Adrenal gland (tissue), 12 donors: ENCODE results near the gene TWIST2. TPM values are rescaled to one million over a fixed set of nuclear protein-coding genes. Genes with fewer than 3 reads are reported as not detected.

Experiments
- DNase-seq, 7 donors: peaks; one replicate each; pipeline ENCODE4 v3.0.0-alpha.2; 2019 to 2020
- H3K27ac ChIP-seq, 5 donors: fragments of 200-600 bp; sonication (generic) in 4 of 5; 1 replicate in 3 of 5; 2 replicates in 2 of 5; pipeline versions ENCODE4 v1.5.1 to v1.8.0; 2016 to 2020; ENCODE audit warnings: mild to moderate bottlenecking in 1 of 5
- H3K27me3 ChIP-seq: fragments of 200-600 bp; 2 replicates; pipeline ENCODE4 v1.8.0; 2021
- H3K36me3 ChIP-seq, 2 donors: fragments of 200-600 bp; replicated peaks in 1 of 2; 1 replicate in 1 of 2; 2 replicates in 1 of 2; pipeline versions ENCODE4 v1.5.1 to v1.8.0; 2018 to 2022
- H3K4me1 ChIP-seq, 2 donors: fragments of 200-600 bp; replicated peaks in 1 of 2; 1 replicate in 1 of 2; 2 replicates in 1 of 2; pipeline versions ENCODE4 v1.5.1 to v1.8.0; 2018 to 2021
- H3K4me3 ChIP-seq, 4 donors: fragments of 200-600 bp; sonication (generic) in 3 of 4; one replicate each; pipeline ENCODE4 v1.5.1; 2016 to 2018
- H3K9me3 ChIP-seq, 3 donors: fragments of 200-600 bp; sonication (generic) in 1 of 3; replicated peaks in 1 of 3; 1 replicate in 2 of 3; 2 replicates in 1 of 3; pipeline versions ENCODE4 v1.5.1 to v1.8.0; 2016 to 2021
- POLR2A ChIP-seq, 2 donors: fragments of 450-650 bp; IDR thresholded peaks; one replicate each; pipeline ENCODE4 v1.6.1; 2017; ENCODE audit warnings: antibody characterized with exemption in 2 of 2, mild to moderate bottlenecking in 2 of 2, moderate library complexity in 1 of 2
- WGBS, 4 donors: extraction: QIAGEN DNeasy Blood & Tissue Kit in 2 of 4; methylation state at CpG; one replicate each; pipeline versions ENCODE4 v1.1.5 to v1.1.7; 2013 to 2017; 5-methylcytosine and 5-hydroxymethylcytosine counted together
- intact Hi-C, 2 donors: fragments of 100-400 bp; cut with DNase I; formaldehyde crosslinking; loops; one replicate each; pipeline versions ENCODE4 v1.14.1 to v1.15.0; 2022 to 2023
- polyA plus RNA-seq, 3 donors: library from polyadenylated mRNA; stranded (reverse); fragments of 200-250 nt in 2 of 3; fragments of 350-450 nt in 1 of 3; fragmentation: Illumina TruSeq in 1 of 3; extraction: RNeasy Lipid Tissue Mini Kit (QIAGEN cat#74804) in 1 of 3; gene quantifications; one replicate each; pipeline ENCODE4 v1.2.3, GENCODE V29; 2013 to 2014
- total RNA-seq, 9 donors: library from RNA; depleted of rRNA in 4 of 9; stranded (reverse); fragments of >200 nt in 4 of 9; fragments of 120-200 nt in 1 of 9; fragmentation: NEBNext Ultra II Directional in 1 of 9; extraction: Animal tissue kit (Norgen Biotek cat#: 25700) in 1 of 9; gene quantifications; one replicate each; pipeline versions ENCODE4 v1.1.0 to v1.2.4, GENCODE V29; 2013 to 2023
- TF ChIP-seq, protein P1 (sequence below), 6 experiments: fragments of 450-650 bp in 4 of 6; fragments of 200-600 bp in 2 of 6; sonication (generic) in 1 of 6; IDR thresholded peaks; 1 replicate in 5 of 6; 2 replicates in 1 of 6; pipeline versions ENCODE4 v1.5.1 to v1.8.0; 2016 to 2021; ENCODE audit warnings: antibody characterized with exemption in 6 of 6, mild to moderate bottlenecking in 2 of 6, moderate library complexity in 1 of 6
- donor health status: healthy with polysubstance abuse.
- donor health status: Bipolar disorder and iron deficiency.
- donor health status: DM: yes; HTN: yes; CAD: no.
- donor health status: DM: no; HTN: no; CAD: no.
- donor health status: DM: no; HTN: no; CAD: no.
- donor health status: DM: yes; HTN: yes; CAD: no.

TWIST2 gene
- total and polyA plus RNA-seq, 12 donors, result 1.0 to 20.5 (median 6.0) TPM

GRCh38 chr2:238879621-238880377, 31.9 kb downstream of the TWIST2 start:
- intact Hi-C loops, result no loop called here
- no peaks in the 10 kb centered on the region for H3K36me3 ChIP-seq
- H3K27me3 ChIP-seq, result no peaks in the 10 kb centered on the region

GRCh38 chr2:238881353-238882081, 33.6 kb downstream of the TWIST2 start:
- no peak for TF ChIP-seq POLR2A (IDR thresholded peaks at IDR 0.05)
- TF ChIP-seq, protein P1, sequence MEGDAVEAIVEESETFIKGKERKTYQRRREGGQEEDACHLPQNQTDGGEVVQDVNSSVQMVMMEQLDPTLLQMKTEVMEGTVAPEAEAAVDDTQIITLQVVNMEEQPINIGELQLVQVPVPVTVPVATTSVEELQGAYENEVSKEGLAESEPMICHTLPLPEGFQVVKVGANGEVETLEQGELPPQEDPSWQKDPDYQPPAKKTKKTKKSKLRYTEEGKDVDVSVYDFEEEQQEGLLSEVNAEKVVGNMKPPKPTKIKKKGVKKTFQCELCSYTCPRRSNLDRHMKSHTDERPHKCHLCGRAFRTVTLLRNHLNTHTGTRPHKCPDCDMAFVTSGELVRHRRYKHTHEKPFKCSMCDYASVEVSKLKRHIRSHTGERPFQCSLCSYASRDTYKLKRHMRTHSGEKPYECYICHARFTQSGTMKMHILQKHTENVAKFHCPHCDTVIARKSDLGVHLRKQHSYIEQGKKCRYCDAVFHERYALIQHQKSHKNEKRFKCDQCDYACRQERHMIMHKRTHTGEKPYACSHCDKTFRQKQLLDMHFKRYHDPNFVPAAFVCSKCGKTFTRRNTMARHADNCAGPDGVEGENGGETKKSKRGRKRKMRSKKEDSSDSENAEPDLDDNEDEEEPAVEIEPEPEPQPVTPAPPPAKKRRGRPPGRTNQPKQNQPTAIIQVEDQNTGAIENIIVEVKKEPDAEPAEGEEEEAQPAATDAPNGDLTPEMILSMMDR (IDR thresholded peaks at IDR 0.05), result no peak
- no peaks in the 10 kb centered on the region for H3K27me3 ChIP-seq
- H3K9me3 ChIP-seq, result no peaks in the 10 kb centered on the region
- intact Hi-C loops, result no loop called here
- no peak overlapping the region for H3K27ac ChIP-seq
- no peaks in the 10 kb centered on the region for H3K4me1 ChIP-seq
- H3K36me3 ChIP-seq, result no peaks in the 10 kb centered on the region
- no peak for DNase-seq
- WGBS, 4 donors, result 67 to 83% (median 78%) methylated on average over 7 of the region's 7 CpGs
- H3K4me3 ChIP-seq, result no peak overlapping the region

More at GRCh38 chr2:238879621-238880377, 31.9 kb downstream of the TWIST2 start:
- Histone ChIP-seq H3K27ac (no peak overlapping the region), H3K4me3 (no peak overlapping the region), H3K4me1 (no peaks in the 10 kb centered on the region), H3K9me3 (no peaks in the 10 kb centered on the region)
- WGBS, 4 donors, result 87 to 92% (median 89%) methylated on average over 4 of the region's 4 CpGs
- no peak for TF ChIP-seq POLR2A (IDR thresholded peaks at IDR 0.05)
- TF ChIP-seq, protein P1 (IDR thresholded peaks at IDR 0.05), result no peak
- DNase-seq, result no peak

DNA sequence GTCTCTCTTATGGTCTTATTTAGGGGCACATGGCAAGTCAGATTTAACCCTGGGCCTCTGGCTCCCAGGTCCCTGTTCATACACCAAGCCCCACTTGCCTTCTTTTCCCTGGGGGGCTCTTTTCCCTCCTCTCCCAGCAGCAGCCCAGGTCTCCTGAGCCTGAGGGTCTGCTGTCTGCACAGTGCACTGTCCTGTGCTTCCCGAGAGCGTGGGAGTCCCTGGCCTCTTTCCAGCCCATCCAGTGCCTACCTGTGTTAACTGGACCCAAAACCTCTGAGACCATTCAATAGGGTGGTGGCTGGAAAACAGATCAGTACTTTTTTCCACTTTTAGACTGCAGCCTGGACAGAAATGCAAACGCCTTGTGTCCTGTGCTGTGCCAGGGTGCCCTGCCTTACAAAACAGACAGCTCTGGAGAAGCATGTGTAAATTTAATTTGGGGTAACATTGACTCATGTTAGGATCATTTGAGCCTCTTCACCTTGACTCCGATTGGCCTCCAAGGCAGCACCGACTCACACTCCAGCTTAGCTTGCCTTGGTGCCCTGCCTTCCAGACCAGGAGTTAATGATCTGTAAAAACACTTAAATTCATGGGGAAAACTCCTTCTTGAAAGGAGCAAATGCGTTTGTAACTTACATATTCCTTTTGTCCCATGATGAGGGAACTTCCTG, 34.3 kb downstream of the TWIST2 start:
- 47 to 65% (median 63%) methylated on average over 4 to 6 of the region's 6 CpGs for WGBS, 4 donors
- intact Hi-C loops, result no loop called here
- DNase-seq, result no peak

More for the DNA sequence above, 34.3 kb downstream of the TWIST2 start:
- TF ChIP-seq, protein P1 (IDR thresholded peaks at IDR 0.05), result no peak
- TF ChIP-seq POLR2A (IDR thresholded peaks at IDR 0.05), result no peak
- no peaks in the 10 kb centered on the region for H3K9me3 ChIP-seq
- H3K27ac ChIP-seq, result no peak overlapping the region
- H3K4me1 ChIP-seq, result no peaks in the 10 kb centered on the region
- H3K4me3 ChIP-seq, result no peak overlapping the region
- no peaks in the 10 kb centered on the region for H3K36me3 ChIP-seq
- no peaks in the 10 kb centered on the region for H3K27me3 ChIP-seq
